Measurements from ENCODE around the gene DOCK1. TPM values are rescaled to one million over a fixed set of nuclear protein-coding genes. Genes with fewer than 3 reads are reported as not detected.

Gene DOCK1
- total RNA-seq, 1 donor, result 99.7 TPM

DNA sequence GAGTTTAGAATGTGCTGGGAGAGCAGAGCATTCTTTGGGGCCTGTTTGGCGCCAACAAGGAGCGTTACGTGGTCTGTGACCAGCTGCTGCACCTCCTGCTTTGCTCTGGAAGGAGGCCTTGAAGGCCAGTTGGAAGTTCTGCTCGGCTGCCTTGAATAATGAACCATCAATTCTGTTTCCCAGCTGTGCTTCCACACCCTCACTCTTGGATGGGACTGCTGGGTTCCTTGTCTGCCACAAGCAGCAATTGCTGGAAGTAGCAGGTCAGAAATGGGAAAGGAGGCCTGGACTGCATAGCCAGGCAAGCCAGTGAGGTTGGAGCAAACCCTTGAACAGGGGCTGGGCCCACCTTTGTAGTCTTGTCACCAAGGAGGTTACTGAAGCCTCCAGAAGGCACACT lies 377.8 kb downstream of the DOCK1 start:
- no peak overlapping the region for H3K4me3 ChIP-seq (ENCODE audit: low read depth, low read length)
- no peak for DNase-seq (ENCODE audit: low read depth)
- TF ChIP-seq, protein P1, sequence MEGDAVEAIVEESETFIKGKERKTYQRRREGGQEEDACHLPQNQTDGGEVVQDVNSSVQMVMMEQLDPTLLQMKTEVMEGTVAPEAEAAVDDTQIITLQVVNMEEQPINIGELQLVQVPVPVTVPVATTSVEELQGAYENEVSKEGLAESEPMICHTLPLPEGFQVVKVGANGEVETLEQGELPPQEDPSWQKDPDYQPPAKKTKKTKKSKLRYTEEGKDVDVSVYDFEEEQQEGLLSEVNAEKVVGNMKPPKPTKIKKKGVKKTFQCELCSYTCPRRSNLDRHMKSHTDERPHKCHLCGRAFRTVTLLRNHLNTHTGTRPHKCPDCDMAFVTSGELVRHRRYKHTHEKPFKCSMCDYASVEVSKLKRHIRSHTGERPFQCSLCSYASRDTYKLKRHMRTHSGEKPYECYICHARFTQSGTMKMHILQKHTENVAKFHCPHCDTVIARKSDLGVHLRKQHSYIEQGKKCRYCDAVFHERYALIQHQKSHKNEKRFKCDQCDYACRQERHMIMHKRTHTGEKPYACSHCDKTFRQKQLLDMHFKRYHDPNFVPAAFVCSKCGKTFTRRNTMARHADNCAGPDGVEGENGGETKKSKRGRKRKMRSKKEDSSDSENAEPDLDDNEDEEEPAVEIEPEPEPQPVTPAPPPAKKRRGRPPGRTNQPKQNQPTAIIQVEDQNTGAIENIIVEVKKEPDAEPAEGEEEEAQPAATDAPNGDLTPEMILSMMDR (IDR thresholded peaks at IDR 0.05; ENCODE audit: insufficient read depth, low read depth, low read length), result no peak

DNA sequence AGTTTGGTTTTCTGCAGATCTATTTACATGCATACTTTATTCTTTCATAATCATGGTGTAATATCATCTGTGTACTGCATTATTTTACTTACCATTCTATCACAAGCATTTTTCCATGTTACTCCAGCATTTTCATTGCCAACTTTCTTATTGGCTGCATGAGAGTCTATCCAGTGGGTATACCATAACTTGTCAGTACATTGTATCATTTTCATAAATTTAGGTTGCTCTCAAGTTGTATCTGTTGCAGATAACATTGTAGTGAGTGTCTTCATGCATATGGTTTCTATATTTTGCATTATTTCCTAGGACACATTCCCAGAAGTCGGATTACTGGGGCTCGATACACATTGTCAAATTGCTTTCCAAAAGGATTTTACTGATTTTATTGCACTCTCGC lies 378.3 kb downstream of the DOCK1 start:
- TF ChIP-seq, protein P1 (IDR thresholded peaks at IDR 0.05; ENCODE audit: insufficient read depth, low read depth, low read length), result no peak
- no peak overlapping the region for H3K4me3 ChIP-seq (ENCODE audit: low read depth, low read length)
- DNase-seq (ENCODE audit: low read depth), result no peak

DNA sequence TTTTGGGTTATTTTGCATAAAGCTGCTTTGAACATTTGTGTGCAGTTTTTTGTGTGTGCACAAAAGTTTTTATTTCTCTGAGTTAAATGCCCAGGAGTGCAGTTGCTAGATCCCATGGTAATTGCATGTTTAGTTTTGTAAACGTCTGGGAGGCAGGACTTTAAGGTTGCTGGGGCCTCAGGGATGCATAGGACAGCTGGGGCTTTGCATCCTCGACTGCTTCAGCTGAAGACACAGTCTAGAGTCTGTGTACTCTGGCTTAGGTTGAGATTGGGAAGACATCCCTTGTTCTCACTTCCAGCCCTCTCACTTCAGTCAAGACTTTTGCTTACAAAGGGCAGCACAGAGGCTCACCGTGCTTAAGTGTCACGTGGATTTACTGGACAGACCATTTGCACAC lies 385.6 kb downstream of the DOCK1 start:
- TF ChIP-seq, protein P1 (IDR thresholded peaks at IDR 0.05; ENCODE audit: insufficient read depth, low read depth, low read length), result no peak
- no peak for DNase-seq (ENCODE audit: low read depth)
- no peak overlapping the region for H3K4me3 ChIP-seq (ENCODE audit: low read depth, low read length)

DNA sequence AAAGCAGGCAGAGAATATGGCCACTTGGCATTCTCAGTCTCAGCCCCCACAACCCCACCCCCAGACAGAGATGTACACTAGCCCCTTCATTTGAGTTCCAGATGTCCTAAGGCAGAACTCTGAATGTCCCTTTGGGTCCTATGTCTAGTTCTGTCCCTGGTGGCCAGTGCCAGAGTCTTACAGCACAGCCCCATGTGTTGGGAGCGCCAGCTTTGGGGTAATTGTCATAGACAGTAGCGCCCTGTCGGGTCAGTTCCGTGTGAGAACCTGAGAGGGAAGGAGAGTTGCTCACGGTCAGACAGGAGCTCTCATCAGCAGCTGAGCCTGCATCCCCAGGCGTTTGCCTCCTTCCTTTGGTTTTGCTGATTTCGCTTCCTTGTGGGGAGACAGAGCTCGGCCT lies 386.1 kb downstream of the DOCK1 start:
- TF ChIP-seq, protein P1 (IDR thresholded peaks at IDR 0.05; ENCODE audit: insufficient read depth, low read depth, low read length), result no peak
- H3K4me3 ChIP-seq (ENCODE audit: low read depth, low read length), result no peak overlapping the region
- no peak for DNase-seq (ENCODE audit: low read depth)

DNA sequence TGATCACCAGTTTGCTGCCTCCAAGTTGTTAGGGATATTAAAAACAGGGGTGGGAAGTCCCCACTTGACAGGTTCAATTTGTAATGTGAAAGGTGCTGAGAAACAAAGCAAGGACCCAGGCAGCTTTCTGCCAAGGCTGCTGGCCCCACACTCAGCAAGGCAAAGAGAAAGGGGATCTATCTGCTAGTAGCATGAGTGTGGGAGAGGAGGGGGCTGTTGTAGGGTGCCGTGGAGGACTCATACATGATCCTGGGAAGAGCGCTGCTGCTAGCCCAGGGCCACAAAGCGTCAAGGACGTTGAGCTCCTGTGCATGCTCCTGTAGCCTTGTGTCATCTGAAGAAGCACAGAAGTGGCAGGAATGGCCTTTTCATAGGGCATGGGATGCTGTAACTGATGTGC lies 387.7 kb downstream of the DOCK1 start:
- H3K4me3 ChIP-seq (ENCODE audit: low read depth, low read length), result no peak overlapping the region
- no peak for DNase-seq (ENCODE audit: low read depth)
- TF ChIP-seq, protein P1 (IDR thresholded peaks at IDR 0.05; ENCODE audit: insufficient read depth, low read depth, low read length), result no peak

DNA sequence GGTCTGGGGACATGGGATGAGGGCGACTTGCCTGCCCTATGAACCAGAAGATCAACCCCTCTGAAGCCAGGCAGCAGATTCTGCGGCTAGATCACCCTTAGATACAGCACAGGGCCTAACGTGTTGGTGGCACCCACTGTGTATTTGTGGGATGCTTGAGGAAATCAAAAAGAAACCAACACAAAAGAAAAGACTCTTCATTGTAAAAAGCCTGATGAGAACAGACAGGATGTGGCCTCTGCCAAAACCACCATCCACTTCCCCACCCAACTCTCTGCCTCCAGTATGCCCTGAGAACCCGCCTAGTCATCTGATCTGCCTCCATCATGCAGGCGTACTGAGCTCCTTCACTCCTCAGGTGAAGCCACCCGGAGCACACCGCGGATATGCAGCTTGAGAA lies 388.4 kb downstream of the DOCK1 start:
- H3K4me3 ChIP-seq (ENCODE audit: low read depth, low read length), result no peak overlapping the region
- TF ChIP-seq, protein P1 (IDR thresholded peaks at IDR 0.05; ENCODE audit: insufficient read depth, low read depth, low read length), result no peak
- no peak for DNase-seq (ENCODE audit: low read depth)

DNA sequence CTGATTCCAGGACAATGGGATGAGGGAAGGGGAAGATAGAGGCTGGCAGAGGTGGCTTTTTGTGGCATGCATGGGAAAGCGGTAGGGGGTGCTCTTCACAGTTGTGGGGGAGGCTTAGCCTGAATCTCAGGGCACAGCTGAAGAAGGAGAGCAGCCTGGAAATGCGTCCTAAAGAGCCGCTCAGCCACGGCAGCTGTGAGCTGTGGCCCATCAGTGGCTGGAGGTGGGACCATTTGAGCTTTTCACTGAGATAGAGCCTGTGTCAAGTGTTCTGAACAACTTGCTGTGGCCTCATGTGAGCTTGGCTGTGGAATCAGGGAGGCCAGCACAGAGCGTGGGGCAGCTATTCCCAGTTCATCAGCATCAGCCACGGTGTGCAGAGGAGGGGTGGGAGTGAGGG lies 391.5 kb downstream of the DOCK1 start:
- no peak for DNase-seq (ENCODE audit: low read depth)
- TF ChIP-seq, protein P1 (IDR thresholded peaks at IDR 0.05; ENCODE audit: insufficient read depth, low read depth, low read length), result no peak
- no peak overlapping the region for H3K4me3 ChIP-seq (ENCODE audit: low read depth, low read length)

All from fibroblast of villous mesenchyme (primary cell).